COLO668 (cell line): ENCODE results near the gene DRC3.
"Not testable (repeated sequence)": the region's sequence is repeated elsewhere in the genome, so short reads cannot be mapped to it uniquely, and the experiment has no call there.

ENCODE experiments used
- DNase-seq: peaks from one replicate; lab custom pipeline; 2025; ENCODE audit not compliant: unreplicated experiment; lab: John Stamatoyannopoulos, UW

The DRC3 gene, protein sequence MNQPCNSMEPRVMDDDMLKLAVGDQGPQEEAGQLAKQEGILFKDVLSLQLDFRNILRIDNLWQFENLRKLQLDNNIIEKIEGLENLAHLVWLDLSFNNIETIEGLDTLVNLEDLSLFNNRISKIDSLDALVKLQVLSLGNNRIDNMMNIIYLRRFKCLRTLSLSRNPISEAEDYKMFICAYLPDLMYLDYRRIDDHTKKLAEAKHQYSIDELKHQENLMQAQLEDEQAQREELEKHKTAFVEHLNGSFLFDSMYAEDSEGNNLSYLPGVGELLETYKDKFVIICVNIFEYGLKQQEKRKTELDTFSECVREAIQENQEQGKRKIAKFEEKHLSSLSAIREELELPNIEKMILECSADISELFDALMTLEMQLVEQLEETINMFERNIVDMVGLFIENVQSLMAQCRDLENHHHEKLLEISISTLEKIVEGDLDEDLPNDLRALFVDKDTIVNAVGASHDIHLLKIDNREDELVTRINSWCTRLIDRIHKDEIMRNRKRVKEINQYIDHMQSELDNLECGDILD

DNA sequence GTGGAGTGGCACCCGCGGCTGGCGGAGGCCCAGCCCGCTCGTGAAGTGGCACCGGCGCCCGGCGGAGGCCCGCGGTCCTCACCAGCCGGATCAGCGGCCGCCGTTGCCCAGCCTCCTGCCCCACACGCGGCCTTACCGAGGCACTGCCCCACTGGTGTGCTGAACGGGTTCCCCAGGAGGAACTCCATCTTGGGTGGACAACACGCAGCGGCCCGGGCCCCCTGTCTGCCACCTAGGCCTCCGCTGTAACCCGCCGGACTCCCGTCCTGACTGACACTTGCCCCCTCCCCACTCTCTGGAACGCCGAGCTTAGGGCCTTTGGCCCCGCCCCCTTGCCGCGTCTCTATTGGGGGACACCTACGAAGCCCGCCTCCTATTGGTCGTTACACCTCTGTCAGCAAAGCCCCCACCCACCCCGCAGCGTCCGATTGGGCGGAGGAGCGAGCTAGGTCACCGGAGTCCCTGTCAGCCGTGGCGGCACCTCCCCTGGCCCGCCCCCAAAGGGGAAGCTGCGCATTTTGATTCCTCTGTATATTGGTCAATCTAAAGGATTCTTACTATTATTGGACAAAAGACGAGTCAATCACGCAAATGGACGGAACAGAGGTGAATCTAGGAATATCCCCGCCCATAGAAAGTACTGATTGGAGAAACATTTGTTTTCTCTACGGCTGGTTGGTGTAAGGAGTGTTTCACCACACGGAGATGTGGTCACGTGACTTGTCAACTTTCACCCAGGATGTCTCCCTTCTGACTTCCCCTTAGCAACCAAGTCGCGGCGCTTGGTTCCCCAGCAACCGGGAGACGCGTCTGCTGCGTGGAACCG is at the start of gene DRC3, which contains the start of gene TOM1L2:
Gene DRC3 (plus strand): TSS at position 737 of the 826 bp plus-strand sequence. CDS start 4,737 bp downstream, outside the sequence.
Gene TOM1L2 (minus strand): TSS at position 275 of the 826 bp plus-strand sequence. CDS start 87 bp downstream, at position 188.
- DNase-seq: peak; percentile 98

DNA sequence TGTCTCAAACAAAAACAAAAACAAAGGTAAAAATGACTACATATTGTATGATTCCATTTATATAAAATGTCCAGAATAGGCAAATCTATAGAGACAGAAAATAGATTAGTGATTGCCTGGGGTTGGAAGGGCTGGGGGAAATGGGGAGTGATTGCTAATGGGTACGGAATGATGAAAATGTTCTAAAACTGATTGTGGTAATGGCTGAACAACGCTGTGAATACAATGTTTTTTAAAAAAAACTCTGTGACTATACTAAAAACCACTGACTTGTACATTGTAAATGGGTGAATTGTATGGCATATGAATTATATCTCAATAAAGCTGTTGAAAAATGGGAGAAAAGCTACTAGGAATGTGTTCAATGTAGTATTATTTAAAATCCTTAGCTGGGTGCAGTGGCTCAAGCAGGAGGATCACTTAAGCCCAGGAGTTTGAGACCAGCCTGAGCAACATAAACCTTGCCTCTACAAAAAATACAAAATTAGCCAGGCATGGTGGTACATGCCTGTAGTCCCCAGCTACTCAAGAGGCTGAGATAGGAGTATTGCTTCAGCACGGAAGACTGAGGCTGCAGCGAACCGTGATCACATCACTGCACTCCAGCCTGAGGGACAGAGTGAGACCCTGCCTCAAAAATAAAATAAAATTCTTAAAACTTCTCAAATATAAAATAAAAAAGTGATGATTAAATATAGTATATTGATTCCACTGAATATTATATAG is 48.4 kb upstream of the DRC3 start:
- no peak for DNase-seq

DNA sequence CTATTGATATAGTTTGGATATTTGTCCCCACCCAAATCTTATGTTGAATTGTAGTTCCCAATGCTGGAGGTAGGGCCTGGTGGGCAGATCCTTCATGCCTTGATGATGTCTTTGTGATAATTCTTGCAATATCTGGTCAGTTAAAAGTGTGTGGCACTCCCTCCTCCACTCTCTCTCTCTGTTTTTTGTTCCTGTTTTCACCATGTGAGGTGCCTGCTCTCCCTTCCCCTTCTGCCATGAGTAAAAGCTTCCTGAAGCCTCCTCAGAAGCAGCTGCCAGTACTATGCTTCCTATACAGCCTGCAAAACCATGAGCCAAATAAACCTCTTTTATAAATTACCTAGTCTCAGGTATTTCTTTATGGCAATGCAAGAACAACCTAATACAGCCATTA is 47.8 kb upstream of the DRC3 start:
- no peak for DNase-seq

DNA sequence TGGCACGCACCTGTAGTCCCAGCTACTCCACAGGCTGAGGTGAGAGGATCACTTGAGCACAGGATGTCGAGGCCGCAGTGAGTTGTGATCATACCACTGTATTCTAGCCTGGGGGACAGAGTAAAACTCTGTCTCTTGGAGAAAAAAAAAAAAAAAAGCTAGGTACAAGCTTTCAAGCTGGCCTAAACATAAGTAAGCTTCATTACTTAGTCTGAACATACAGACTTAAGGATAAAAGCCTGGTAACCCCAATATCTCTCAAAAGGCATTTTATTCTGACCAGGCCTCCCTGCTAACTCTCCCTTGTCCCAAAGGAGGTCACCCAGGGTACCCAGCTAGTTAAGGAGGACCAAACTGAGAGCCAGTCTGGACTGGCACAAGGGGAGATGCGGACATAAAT is 46.6 kb upstream of the DRC3 start:
- DNase-seq: no peak

DNA sequence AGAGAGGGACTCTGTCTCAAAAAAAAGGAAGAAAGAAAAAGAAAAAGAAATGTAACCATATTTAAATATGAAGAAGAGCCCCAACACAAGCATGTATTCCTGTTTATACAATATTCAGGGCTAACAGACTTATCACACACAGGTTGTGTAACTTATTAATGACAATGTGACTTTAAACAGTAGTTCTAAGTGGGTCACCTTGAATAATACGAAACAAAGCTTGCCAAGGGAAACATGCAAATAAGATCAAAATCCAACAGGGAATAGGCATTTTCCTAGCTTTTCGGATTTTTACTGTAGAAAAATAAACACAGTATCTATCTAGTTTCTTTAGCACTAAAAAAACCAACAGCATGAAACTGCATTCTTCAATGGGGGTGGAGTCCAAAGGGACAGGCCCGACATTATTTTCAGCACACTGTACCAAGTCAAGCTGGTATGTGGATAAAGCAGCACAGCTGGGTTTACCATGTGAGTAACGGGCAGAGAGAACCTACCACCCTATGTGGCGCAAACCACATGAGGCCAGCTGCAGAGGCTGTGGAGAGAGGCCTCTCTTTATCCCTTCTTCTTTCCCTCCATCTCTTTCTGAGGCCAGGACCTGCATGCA is 45.7 kb upstream of the DRC3 start:
- DNase-seq: no peak

DNA sequence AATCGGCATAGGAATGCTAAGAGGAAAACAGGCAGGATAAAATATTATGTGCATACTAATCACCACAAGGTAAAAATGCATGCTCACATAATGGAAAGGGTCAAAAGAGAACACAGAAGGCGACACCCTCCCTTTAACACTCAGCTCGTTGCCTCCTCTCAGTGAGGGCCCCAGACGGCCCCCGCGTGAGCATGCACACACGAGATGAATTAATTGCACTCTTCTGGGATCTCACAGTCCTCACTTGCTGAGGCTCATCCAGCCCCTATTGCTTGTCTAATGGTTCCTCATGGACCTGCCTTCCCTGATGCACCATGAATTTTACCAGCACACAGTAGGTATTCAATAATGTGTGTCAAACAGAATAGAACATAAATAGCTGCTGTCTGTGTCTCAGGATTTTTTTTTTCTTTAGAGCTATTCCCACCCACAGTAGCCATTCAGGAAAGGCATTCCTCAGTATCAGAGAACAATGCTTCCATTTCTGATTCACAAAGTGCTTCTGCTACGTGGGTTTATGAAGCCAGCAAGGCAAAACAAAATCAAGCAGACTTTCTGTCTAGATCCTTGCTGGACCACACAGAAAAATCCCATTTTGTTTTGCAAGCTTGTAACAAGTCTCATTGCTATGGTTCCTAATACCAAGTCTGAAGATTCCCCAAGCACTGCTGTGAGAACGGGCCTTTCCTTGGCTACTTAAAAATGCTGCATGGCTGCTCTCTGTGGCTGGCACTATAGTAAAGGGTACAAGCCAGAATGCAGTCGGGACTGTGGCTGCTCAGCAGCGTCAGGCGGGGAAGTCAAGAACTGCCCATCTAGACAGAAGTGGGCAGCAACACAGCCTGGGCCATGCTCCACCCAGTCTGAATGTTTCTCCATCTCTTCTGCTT is 44.0 kb upstream of the DRC3 start:
- DNase-seq: no peak

DNA sequence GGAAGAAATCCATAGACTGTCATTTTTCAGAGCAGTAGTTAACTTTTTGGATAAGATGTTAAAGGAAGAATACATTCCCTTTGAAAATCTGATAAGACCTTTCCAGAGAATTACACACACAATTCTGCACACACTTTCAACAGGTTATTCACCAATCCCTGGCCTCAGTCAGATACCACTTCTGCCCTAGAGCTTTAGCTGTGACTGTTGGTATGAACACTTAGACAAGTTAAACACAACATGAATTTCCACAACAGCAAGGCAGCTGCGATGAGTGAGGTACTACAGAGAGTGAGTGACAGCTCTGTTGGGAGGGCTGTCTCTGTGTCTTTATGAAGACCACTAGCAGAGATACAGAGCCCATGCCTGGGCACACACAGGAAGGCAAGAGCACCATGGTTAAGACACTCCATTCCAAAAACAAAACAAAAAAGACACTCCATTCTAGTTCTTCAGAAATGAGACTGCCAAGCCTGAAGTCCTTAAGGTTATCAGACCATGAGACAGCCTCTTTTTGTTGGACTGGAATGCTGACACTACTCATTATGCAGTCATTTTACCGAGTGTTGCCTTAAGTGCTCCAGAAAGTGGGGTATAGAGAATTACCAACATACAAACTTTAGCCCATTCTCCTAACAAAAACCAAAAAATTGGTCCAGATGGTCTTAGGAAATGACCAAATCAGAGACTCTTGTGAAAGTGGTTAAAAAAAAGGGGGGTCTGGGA is 42.8 kb upstream of the DRC3 start:
- no peak for DNase-seq

DNA sequence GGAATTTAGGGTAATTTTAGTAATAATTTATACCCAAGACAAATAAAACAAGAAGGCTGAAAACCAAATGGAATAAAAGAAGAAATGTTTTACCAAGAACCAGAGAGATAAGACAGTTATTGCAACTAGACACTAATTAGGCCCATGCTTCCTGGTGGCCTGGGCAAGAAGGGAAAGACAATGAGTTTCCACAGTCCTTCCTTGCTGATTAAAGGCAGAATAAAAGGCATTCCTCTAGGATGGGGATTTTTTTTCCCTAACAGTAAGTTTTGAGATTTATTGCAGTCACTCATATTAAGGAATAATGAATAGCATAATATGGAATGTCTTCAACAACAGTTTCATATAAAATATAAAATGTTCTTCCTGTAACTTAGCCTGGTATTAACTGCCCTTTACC is 42.0 kb upstream of the DRC3 start:
- no peak for DNase-seq

DNA sequence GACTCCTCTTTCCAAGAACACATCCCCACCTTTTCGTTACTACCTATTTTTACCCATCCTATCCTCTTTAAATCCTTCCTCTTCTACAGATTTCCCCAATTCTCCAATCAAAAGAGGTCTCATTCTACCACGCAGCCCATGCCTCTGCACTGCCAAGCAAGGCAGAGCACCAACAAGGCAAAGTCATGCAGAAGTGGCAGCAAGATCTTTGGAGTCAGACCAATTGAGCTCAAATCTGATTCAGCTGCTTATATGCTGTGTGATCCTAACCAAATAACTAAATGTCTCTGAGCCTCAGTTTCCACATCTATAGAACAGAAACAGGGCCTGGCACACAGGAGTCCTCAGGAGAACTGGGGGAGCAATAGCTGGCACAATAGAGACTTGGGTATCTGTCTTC is 41.5 kb upstream of the DRC3 start:
- no peak for DNase-seq

DNA sequence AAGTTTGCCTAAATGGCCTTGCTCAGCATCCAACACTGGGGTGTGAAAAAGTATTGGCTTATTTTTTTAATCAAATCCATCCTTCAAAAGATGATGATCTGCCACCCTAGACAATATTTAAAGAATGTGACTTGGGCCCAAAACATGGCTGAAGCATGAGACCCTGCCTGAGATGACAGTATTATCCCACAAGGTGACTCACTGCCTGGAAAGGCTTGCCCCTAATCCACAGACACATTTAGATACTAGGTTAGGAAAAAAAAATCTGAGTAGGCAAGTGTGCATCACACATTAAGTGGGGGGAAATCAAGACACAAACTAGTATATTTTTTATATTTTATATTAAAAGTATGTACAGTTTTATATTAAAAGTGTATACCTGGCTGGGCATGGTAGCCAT is 38.9 kb upstream of the DRC3 start:
- no peak for DNase-seq

DNA sequence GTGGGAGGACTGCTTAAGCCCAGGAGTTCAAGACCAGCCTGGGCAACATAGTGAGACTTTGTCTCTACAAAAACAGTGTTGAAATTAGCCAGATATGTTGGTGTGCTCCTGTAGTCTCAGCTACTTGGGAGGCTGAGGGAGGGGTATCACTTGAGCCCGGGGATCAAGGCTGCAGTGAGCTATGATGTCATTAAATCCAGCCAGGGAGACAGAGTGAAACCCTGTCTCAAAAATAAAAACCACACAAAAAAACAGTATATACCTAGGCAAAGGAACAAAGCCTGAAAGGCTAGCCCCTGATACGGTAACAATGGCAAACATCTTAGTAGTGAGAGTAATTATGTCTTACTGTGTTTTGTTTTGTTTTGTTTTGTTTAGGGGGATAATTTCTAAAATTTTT is 38.4 kb upstream of the DRC3 start:
- no peak for DNase-seq

DNA sequence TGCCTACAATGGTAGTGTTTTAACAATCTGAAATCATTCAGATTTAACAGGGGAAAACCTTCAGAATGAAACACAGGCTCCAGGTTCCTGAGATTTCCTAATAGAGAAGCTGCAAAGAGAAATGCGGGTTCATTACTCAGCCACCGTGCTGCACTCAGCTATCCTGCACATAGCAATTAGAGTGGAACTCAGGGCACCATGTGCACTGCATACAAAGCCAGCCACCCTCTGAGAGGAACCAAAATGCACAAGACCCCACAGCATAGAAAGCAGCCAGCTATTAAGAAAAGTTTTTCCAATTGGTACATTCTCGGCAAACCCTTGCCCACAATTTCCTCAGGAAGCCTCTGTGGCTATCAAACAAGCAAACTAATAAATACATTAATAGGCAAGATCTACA is 37.9 kb upstream of the DRC3 start:
- no peak for DNase-seq

DNA sequence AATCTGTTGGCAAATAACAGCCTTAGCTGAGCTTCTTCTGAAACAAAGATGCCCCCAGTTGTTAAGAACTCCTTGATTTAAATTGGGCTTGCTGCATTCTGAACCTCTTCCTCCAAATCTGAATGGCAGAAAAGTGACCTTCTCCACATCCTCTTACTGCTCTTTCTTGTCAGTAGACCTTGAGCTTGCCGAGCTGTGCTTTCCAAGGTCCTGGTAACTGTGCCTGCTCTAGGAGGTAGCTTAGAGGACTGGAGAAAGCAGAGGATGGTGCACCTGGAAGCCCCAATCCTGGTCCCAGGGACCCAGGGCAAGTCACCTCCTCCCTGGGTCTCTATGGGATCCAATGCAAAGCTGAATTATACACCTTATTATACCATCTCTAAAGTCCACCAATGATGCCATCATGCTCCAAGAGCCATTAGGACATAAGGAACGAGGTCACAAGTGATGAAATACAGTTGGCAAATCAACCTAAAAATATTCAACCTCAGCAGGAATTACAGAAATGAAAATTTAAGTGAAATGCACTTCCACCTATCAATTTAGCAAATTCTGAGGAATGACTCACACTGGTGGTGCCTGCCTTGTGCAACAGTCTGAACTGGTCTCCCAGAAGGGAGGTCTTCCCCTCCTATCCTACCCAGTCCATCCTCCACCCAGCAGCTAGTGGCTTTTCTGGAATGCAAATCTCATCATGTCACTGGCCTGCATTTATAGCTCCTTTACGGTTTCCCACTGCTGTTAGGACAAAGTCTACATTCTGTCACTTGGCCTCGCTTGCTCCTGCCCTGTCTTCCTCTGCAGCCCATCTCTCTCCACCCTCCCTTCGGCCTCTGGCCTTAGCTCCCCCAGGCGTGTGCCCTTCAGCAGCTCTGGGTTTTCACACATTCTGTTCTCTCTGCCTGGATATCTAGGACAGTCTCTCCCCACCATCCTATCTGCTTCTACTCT is 37.1 kb upstream of the DRC3 start:
- DNase-seq: no peak

DNA sequence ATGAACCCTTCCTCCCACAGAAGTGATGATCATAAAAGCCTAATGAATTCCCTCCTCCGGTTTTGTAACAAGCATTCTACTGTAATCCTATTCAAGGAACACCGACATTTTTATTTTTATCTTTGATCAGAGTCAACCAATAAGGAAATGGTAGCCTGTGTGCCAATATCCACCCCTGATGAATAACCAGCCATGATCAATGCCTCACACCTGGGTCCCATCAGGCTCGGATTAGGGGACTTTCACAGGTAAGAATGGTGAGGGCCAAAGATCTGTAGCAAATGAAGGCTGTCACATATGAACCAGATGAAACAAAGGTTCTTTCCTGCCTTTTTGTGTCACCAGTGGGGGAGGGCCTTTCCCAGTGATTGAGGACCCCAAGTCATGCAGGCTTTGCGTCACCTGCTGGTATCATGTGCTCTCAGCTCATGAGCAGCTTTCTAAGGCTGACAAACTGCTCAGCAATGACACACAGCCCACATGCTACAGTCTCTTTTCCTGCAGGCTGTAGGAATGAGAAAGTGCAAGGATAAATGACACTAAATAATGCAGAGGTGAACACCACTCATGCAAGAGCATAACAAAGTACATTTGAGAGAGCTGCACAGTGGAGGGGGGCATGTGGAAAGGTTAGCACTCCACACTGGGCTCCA is 35.3 kb upstream of the DRC3 start:
- no peak for DNase-seq

DNA sequence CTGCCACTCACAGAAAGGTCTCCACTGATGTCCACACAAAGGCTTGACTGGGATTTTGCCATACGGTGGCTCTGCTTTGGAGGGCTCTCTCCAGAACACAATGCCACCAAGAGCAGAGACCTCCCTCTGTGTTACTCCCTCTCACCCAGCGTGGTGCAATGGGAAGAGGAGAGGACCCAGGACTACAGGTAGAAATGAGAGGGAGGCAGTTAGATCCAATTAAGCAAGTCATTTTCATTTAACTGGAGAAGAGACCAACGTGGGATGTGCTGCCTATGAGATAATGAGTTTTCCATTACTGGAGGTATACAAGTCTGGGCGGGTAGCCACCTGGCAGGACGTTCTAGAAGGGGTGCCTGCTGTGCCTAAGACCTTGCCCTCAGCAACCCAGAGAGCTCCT is 34.7 kb upstream of the DRC3 start:
- DNase-seq: no peak

DNA sequence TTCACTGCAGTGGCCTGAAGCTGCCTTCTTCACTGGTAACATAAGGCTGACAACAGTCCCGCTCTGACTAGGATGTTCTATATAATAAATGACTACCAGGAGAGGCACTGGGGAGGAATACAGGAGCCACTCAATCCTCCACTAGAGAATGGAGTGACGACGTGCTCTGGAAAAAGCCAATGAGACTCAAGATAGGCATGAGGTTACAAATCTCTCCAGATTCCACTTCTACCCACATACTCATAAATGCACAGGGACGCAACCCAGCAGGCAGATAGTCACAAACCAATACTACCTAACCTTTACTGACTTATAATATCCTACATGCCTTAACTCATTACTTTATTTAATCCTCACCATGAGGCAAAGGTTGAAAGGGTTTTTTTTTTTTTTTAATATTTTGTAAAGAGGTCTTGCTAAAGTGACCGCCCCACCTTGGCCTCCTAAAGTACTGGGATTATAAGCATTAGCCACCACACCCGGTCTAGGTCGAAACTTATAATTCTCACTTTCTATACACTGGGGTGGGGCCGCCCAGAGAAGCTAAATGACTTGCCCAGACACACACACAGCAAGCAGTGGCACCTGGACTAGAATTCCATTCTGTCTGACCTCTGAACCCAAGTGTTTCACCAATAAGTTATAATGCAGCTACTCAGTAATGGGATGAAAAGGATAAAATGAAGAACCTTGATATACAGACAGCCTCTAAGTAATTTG is 34.1 kb upstream of the DRC3 start:
- no peak for DNase-seq

DNA sequence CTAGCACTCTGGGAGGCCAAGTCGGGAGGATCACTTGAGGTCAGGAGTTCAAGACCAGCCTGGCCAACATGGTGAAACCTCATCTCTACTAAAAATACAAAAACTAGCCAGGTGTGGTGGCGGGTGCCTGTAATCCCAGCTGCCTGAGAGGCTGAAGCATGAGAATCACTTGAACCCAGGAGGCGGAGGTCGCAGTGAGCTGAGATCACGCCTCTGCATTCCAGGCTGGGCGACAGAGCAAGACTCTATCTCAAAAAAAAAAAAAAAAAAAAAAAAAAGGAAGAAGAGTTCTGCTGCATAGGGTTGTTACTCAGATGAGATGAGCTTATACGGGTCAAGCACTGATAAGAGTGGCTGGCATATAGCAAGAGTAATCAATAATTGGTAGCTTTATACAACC is 32.7 kb upstream of the DRC3 start:
- DNase-seq: not testable (repeated sequence)
